Amniotic epithelial cell (primary cell): ENCODE measurements around the gene ABCD3.
A peak's percentile ranks its signal among the peaks of the same experiment; 100 is the strongest.

Source experiments
- DNase-seq: peaks from one replicate; pipeline ENCODE4 v3.0.0-alpha.2; 2010; ENCODE audit warnings: low read depth

The ABCD3 gene

GRCh38 chr1:94462606-94463005 lies 44.4 kb downstream of the ABCD3 start:
- no peak for DNase-seq

- no peak for DNase-seq
These were observed 45.0 kb downstream of the ABCD3 start for GRCh38 chr1:94463056-94463764.

GRCh38 chr1:94463765-94464330 lies 45.7 kb downstream of the ABCD3 start:
- DNase-seq: peak; percentile 73

GRCh38 chr1:94468708-94469107 lies 50.5 kb downstream of the ABCD3 start:
- DNase-seq: no peak

- DNase-seq: no peak
These were observed 53.1 kb downstream of the ABCD3 start for GRCh38 chr1:94471271-94471670.

- no peak for DNase-seq
These were observed 57.0 kb downstream of the ABCD3 start for GRCh38 chr1:94475232-94475631.

GRCh38 chr1:94479682-94480081 lies 61.5 kb downstream of the ABCD3 start:
- DNase-seq: no peak

- peak; percentile 74 for DNase-seq
These were observed 63.3 kb downstream of the ABCD3 start for GRCh38 chr1:94481473-94481933.

- DNase-seq: no peak
These were observed 68.8 kb downstream of the ABCD3 start for GRCh38 chr1:94486990-94487389.

- DNase-seq: no peak
These were observed 72.4 kb downstream of the ABCD3 start for GRCh38 chr1:94490556-94490955.

GRCh38 chr1:94496076-94496755 lies 78.0 kb downstream of the ABCD3 start:
- no peak for DNase-seq

- peak; percentile 7 for DNase-seq
These were observed 83.2 kb downstream of the ABCD3 start for GRCh38 chr1:94501426-94501825.

GRCh38 chr1:94501935-94502334 lies 83.7 kb downstream of the ABCD3 start:
- no peak for DNase-seq

GRCh38 chr1:94503153-94503552 lies 85.0 kb downstream of the ABCD3 start:
- DNase-seq: no peak

GRCh38 chr1:94504601-94505000 lies 86.4 kb downstream of the ABCD3 start:
- no peak for DNase-seq

- no peak for DNase-seq
These were observed 94.6 kb downstream of the ABCD3 start for GRCh38 chr1:94512816-94513215.

- DNase-seq: no peak
These were observed 96.0 kb downstream of the ABCD3 start for GRCh38 chr1:94514095-94514727.

GRCh38 chr1:94515296-94515947 lies 97.2 kb downstream of the ABCD3 start:
- DNase-seq: no peak

- DNase-seq: no peak
These were observed 101.2 kb downstream of the ABCD3 start for GRCh38 chr1:94519351-94519750.

- DNase-seq: peak; percentile 65
These were observed 104.1 kb downstream of the ABCD3 start for GRCh38 chr1:94522304-94522703.

GRCh38 chr1:94524531-94524930 lies 106.3 kb downstream of the ABCD3 start:
- DNase-seq: no peak
